Right lobe of liver (tissue), 6 donors: ENCODE data around the gene EME2. TPM values are rescaled to one million over a fixed set of nuclear protein-coding genes. Genes with fewer than 3 reads are reported as not detected.

Experiments used
- ATAC-seq, 4 donors: fragments of 200-7000 bp; cut with Tn5 transposase; one replicate each; pipeline ENCODE4 v1.9.1; 2020; ENCODE audit warnings: mild to moderate bottlenecking in 4 of 4, moderate library complexity in 4 of 4
- DNase-seq, 3 donors: peaks; one replicate each; pipeline ENCODE4 v3.0.0-alpha.2; 2020
- H3K27ac ChIP-seq, 3 donors: fragments of 200-600 bp; one replicate each; pipeline ENCODE4 v1.8.0; 2022
- H3K27me3 ChIP-seq, 2 donors: fragments of 200-600 bp; one replicate each; pipeline ENCODE4 v1.8.0; 2022
- H3K36me3 ChIP-seq, 4 donors: fragments of 200-600 bp; sonication (generic) in 1 of 4; one replicate each; pipeline versions ENCODE4 v1.5.1 to v1.8.0; 2017 to 2022; ENCODE audit warnings: control low read depth in 1 of 4
- H3K4me1 ChIP-seq, 4 donors: fragments of 200-600 bp; sonication (generic) in 1 of 4; one replicate each; pipeline versions ENCODE4 v1.5.1 to v1.8.0; 2017 to 2022; ENCODE audit warnings: control low read depth in 1 of 4
- H3K4me3 ChIP-seq, 3 donors: fragments of 200-600 bp; one replicate each; pipeline ENCODE4 v1.8.0; 2022
- H3K9me3 ChIP-seq, 4 donors: fragments of 200-600 bp; sonication (generic) in 1 of 4; one replicate each; pipeline versions ENCODE4 v1.5.1 to v1.8.0; 2017 to 2022; ENCODE audit warnings: control low read depth in 1 of 4
- CTCF ChIP-seq, 4 donors: fragments of 200-600 bp in 3 of 4; fragments of 450-650 bp in 1 of 4; IDR thresholded peaks; one replicate each; pipeline versions ENCODE4 v1.5.1 to v1.8.0; 2016 to 2022; ENCODE audit warnings: antibody characterized with exemption in 4 of 4, mild to moderate bottlenecking in 2 of 4
- POLR2A ChIP-seq: fragments of 450-650 bp; IDR thresholded peaks from one replicate; pipeline ENCODE4 v1.6.1; 2017; ENCODE audit warnings: antibody characterized with exemption, mild to moderate bottlenecking
- WGBS: methylation state at CpG from one replicate; pipeline ENCODE4 v1.1.6; 2018; ENCODE audit warnings: low coverage, low lambda C conversion rate; ENCODE audit not compliant: insufficient coverage; ENCODE audit errors: missing lambda C conversion rate; 5-methylcytosine and 5-hydroxymethylcytosine counted together
- intact Hi-C, 2 donors: fragments of 100-400 bp; cut with DNase I; formaldehyde crosslinking; loops; one replicate each; pipeline versions ENCODE4 v1.11.2 to v1.14.1; 2022
- total RNA-seq, 6 experiments: library from RNA; depleted of rRNA in 2 of 6; stranded (reverse); fragments of >200 nt in 2 of 6; fragmentation: NEBNext Ultra II Directional in 3 of 6; extraction: Animal tissue kit (Norgen Biotek cat#: 25700) in 3 of 6; gene quantifications; one replicate each; pipeline versions ENCODE4 v1.1.0 to v1.2.4, GENCODE V29; 2016 to 2023
- donor health status: DM: no; HTN: yes; CAD: no.
- donor health status: DM: no; HTN: no; CAD: no.
- donor health status: DM: no; HTN: no; CAD: no.
- donor health status: DM: no; HTN: yes; CAD: no.
- donor health status: DM: no; HTN: yes; CAD: no.

EME2 gene
- total RNA-seq, 6 experiments from 2014 or later, result 3.8 to 11.1 (median 5.0) TPM

- 89% methylated on average over 5 of the region's 15 CpGs for WGBS
- H3K4me1 ChIP-seq, result peaks cover 0 to 38% (median 15%) of the 10 kb centered on the region in 4 donors
- peaks cover 0 to 62% (median 33%) of the 10 kb centered on the region in 4 donors for H3K36me3 ChIP-seq
- no peak overlapping the region for H3K4me3 ChIP-seq
- intact Hi-C loops, result loop anchor here in 1 of 2 donors (5.0 kb wide), 1 partner anchor 42 kb away; no protein-coding TSS in a partner anchor
- H3K27me3 ChIP-seq, result no peaks in the 10 kb centered on the region
- no peaks in the 10 kb centered on the region for H3K9me3 ChIP-seq
- ATAC-seq (no peak), DNase-seq (no peak)
- no peak for TF ChIP-seq CTCF (IDR thresholded peaks at IDR 0.05)
- no peak for TF ChIP-seq POLR2A
- no peak overlapping the region for H3K27ac ChIP-seq
Measured at GRCh38 chr16:1819611-1820010, 47.0 kb downstream of the EME2 start.

GRCh38 chr16:1820096-1820945 is 47.7 kb downstream of the EME2 start:
- Histone ChIP-seq H3K27me3 (no peaks in the 10 kb centered on the region), H3K4me3 (no peak overlapping the region), H3K4me1 (peaks cover 0 to 38% (median 18%) of the 10 kb centered on the region in 4 donors), H3K9me3 (no peaks in the 10 kb centered on the region), H3K36me3 (peaks cover 0 to 56% (median 31%) of the 10 kb centered on the region in 4 donors), H3K27ac (no peak overlapping the region)
- DNase-seq (no peak), ATAC-seq (no peak)
- 76% methylated on average over 4 of the region's 25 CpGs for WGBS
- TF ChIP-seq POLR2A (no peak), CTCF (IDR thresholded peaks at IDR 0.05) (no peak)
- intact Hi-C loops, result loop anchor here in 1 of 2 donors (5.0 kb wide), 1 partner anchor 43 kb away; no protein-coding TSS in a partner anchor

- WGBS, result 0% methylated on average over 2 of the region's 12 CpGs
- no peaks in the 10 kb centered on the region for H3K27me3 ChIP-seq
- H3K9me3 ChIP-seq, result no peaks in the 10 kb centered on the region
- DNase-seq (no peak), ATAC-seq (no peak)
- H3K4me3 ChIP-seq, result no peak overlapping the region
- no peak overlapping the region for H3K27ac ChIP-seq
- peaks cover 0 to 52% (median 29%) of the 10 kb centered on the region in 4 donors for H3K36me3 ChIP-seq
- peaks cover 0 to 40% (median 19%) of the 10 kb centered on the region in 4 donors for H3K4me1 ChIP-seq
- intact Hi-C loops, result loop anchor here in 1 of 2 donors (5.0 kb wide), 1 partner anchor 44 kb away; no protein-coding TSS in a partner anchor
- no peak for TF ChIP-seq POLR2A
- TF ChIP-seq CTCF (IDR thresholded peaks at IDR 0.05), result no peak
Measured at GRCh38 chr16:1820946-1821290, 48.3 kb downstream of the EME2 start.

GRCh38 chr16:1821861-1822611 is 49.4 kb downstream of the EME2 start:
- DNase-seq (peak in 1 of 3 donors; percentile 43), ATAC-seq (no peak)
- Histone ChIP-seq H3K4me3 (no peak overlapping the region), H3K27me3 (no peaks in the 10 kb centered on the region), H3K36me3 (peaks cover 0 to 41% (median 22%) of the 10 kb centered on the region in 4 donors), H3K9me3 (no peaks in the 10 kb centered on the region), H3K4me1 (peaks cover 0 to 33% (median 15%) of the 10 kb centered on the region in 4 donors), H3K27ac (no peak overlapping the region)
- intact Hi-C loops, result loop anchor here in 1 of 2 donors (5.0 kb wide), 1 partner anchor 45 kb away; no protein-coding TSS in a partner anchor
- no peak for TF ChIP-seq POLR2A
- TF ChIP-seq CTCF (IDR thresholded peaks at IDR 0.05), result no peak
- 55% methylated on average over 8 of the region's 24 CpGs for WGBS
